Endothelial cell of umbilical vein (primary cell): ENCODE results near the gene GSTO1. TPM values are rescaled to one million over a fixed set of nuclear protein-coding genes. Genes with fewer than 3 reads are reported as not detected.
"Not testable (repeated sequence)": the region's sequence is repeated elsewhere in the genome, so short reads cannot be mapped to it uniquely, and the experiment has no call there.

Experiments
- BruUV-seq: library from RNA; stranded (reverse); fragments of 400-500 nt; replicated peaks from 2 replicates; lab custom pipeline; 2021; lab: Mats Ljungman, UMichigan
- CTCF ChIA-PET: fragments of 300-600, 350-600 bp; sonication (Branson Sonifier 250); formaldehyde crosslinking; loops from one replicate; lab custom pipeline; 2021; ENCODE audit warnings: antibody characterized with exemption, inconsistent platforms; lab: Charles Lee
- POLR2A ChIA-PET: fragments of 300-600, 350-600 bp; sonication (Branson Sonifier 250); formaldehyde crosslinking; loops from one replicate; lab custom pipeline; 2021; ENCODE audit warnings: antibody characterized with exemption, inconsistent platforms; lab: Charles Lee
- DNase-seq: peaks from one replicate; pipeline ENCODE4 v3.0.0-alpha.2; 2011; ENCODE audit warnings: low read depth, low spot score
- FAIRE-seq: peaks from 2 replicates; lab custom pipeline; 2011; peaks lifted over from hg19 to GRCh38; lab: Jason Lieb, UNC
- H2AFZ ChIP-seq: 2 replicates; pipeline ENCODE4 v1.6.0; 2012; ENCODE audit warnings: low read depth, low read length, control low read depth, inconsistent platforms
- H3K27ac ChIP-seq: 2 replicates; pipeline ENCODE4 v1.5.1; 2011; ENCODE audit warnings: low read depth, mild to moderate bottlenecking, control low read depth, low read length, moderate library complexity; ENCODE audit not compliant: insufficient read depth
- H3K27me3 ChIP-seq, 2 experiments: 2 replicates each; pipeline versions ENCODE4 v1.6.0 to v1.6.1; 2011; ENCODE audit warnings: low read length in 2 of 2, mixed read lengths in 1 of 2; ENCODE audit not compliant: control insufficient read depth in 2 of 2, insufficient read depth in 2 of 2
- H3K36me3 ChIP-seq, 2 experiments: 2 replicates in 1 of 2; 3 replicates in 1 of 2; pipeline ENCODE4 v1.5.1; 2011; ENCODE audit warnings: low read length in 2 of 2, mild to moderate bottlenecking in 1 of 2, moderate library complexity in 1 of 2; ENCODE audit not compliant: control insufficient read depth in 2 of 2, insufficient read depth in 2 of 2; ENCODE audit errors: extremely low read depth in 1 of 2
- H3K4me1 ChIP-seq: 3 replicates; pipeline ENCODE4 v1.5.1; 2011; ENCODE audit warnings: mild to moderate bottlenecking, low read length; ENCODE audit not compliant: control insufficient read depth, insufficient read depth; ENCODE audit errors: extremely low read depth
- H3K4me2 ChIP-seq: 2 replicates; pipeline ENCODE4 v1.6.1; 2011; ENCODE audit warnings: low read length, control low read depth, mixed read lengths; ENCODE audit not compliant: insufficient read depth
- H3K4me3 ChIP-seq, 3 experiments: fragments of 200-600 bp in 1 of 3; sonication (generic), shearing (Covaris generic) in 1 of 3; replicated peaks in 1 of 3; 2 replicates each; pipeline ENCODE4 v1.5.1; 2011 to 2016; ENCODE audit warnings: control low read depth in 3 of 3, low read length in 3 of 3, mild to moderate bottlenecking in 2 of 3, inconsistent platforms in 1 of 3, low read depth in 1 of 3, moderate library complexity in 1 of 3; ENCODE audit not compliant: insufficient read depth in 1 of 3
- H3K79me2 ChIP-seq: 2 replicates; pipeline ENCODE4 v1.6.0; 2012; ENCODE audit warnings: low read length, inconsistent platforms; ENCODE audit not compliant: control insufficient read depth, insufficient read depth
- H3K9ac ChIP-seq: replicated peaks from 2 replicates; pipeline ENCODE3; 2011; ENCODE audit warnings: low read length, control low read depth; ENCODE audit not compliant: insufficient read depth; ENCODE audit errors: extremely low read depth
- H3K9me1 ChIP-seq: replicated peaks from 3 replicates; pipeline ENCODE4 v1.6.0; 2011; ENCODE audit warnings: mild to moderate bottlenecking, low read length; ENCODE audit not compliant: control insufficient read depth, insufficient read depth; ENCODE audit errors: extremely low read depth
- H3K9me3 ChIP-seq: replicated peaks from 2 replicates; pipeline ENCODE4 v1.5.1; 2012; ENCODE audit warnings: low read length, inconsistent platforms; ENCODE audit not compliant: control insufficient read depth, insufficient read depth
- H4K20me1 ChIP-seq: replicated peaks from 2 replicates; pipeline ENCODE3; 2011; ENCODE audit warnings: mild to moderate bottlenecking, low read length; ENCODE audit not compliant: control insufficient read depth, insufficient read depth; ENCODE audit errors: extremely low read depth
- EZH2 ChIP-seq: IDR thresholded peaks from 2 replicates; pipeline ENCODE4 v1.6.1; 2012; ENCODE audit warnings: borderline replicate concordance, low read depth, mild to moderate bottlenecking, moderate library complexity, low read length, inconsistent platforms; ENCODE audit not compliant: severe bottlenecking
- FOS ChIP-seq: IDR thresholded peaks from 2 replicates; pipeline ENCODE4 v1.6.1; 2011; ENCODE audit warnings: mild to moderate bottlenecking, low read length, moderate library complexity, borderline replicate concordance; ENCODE audit not compliant: insufficient read depth
- GATA2 ChIP-seq: IDR thresholded peaks from 2 replicates; pipeline ENCODE4 v1.7.0; 2011; ENCODE audit warnings: low read depth, mild to moderate bottlenecking, moderate library complexity, mixed read lengths, low read length; ENCODE audit not compliant: insufficient read length, insufficient read depth
- JUN ChIP-seq: IDR thresholded peaks from 2 replicates; pipeline ENCODE4 v1.6.1; 2011; ENCODE audit warnings: borderline replicate concordance, low read depth; ENCODE audit not compliant: insufficient read length, insufficient read depth
- MYC ChIP-seq: IDR thresholded peaks from one replicate; pipeline ENCODE4 v1.6.1; 2011; ENCODE audit warnings: mild to moderate bottlenecking, low read depth, low read length
- POLR2A ChIP-seq: IDR thresholded peaks from 2 replicates; pipeline ENCODE4 v1.6.1; 2012; ENCODE audit warnings: low read depth, mild to moderate bottlenecking, control low read depth, low read length
- POLR2AphosphoS5 ChIP-seq: IDR thresholded peaks from 2 replicates; pipeline ENCODE4 v1.6.1; 2012; ENCODE audit warnings: low read depth, mild to moderate bottlenecking, control low read depth, low read length, moderate library complexity; ENCODE audit not compliant: insufficient read depth
- dilution Hi-C: fragments of 300-500 bp; cut with MboI; formaldehyde crosslinking; loops from one replicate; pipeline ENCODE4 v1.15.0; 2019; ENCODE audit warnings: low sequenced_read_pairs; ENCODE audit not compliant: extremely low pct_ligation_motif_present
- intact Hi-C: fragments of 100-400 bp; cut with micrococcal nuclease; formaldehyde crosslinking; loops from one replicate; pipeline ENCODE4 v1.10.0; 2022
- polyA plus RNA-seq, 4 experiments: library from polyadenylated mRNA; depleted of rRNA in 3 of 4; stranded (reverse) in 3 of 4; unstranded in 1 of 4; fragments of >200 nt; gene quantifications; 2 replicates each; pipeline versions ENCODE4 v1.2.1 to v1.2.3, GENCODE V29; 2011 to 2012; ENCODE audit warnings: missing spikeins in 1 of 4
- total RNA-seq: library from RNA; stranded (reverse); gene quantifications from 2 replicates; pipeline ENCODE4 v1.2.3, GENCODE V29; 2021
- TF ChIP-seq, protein P1 (sequence below): IDR thresholded peaks from 2 replicates; pipeline ENCODE4 v1.6.1; 2011; ENCODE audit not compliant: insufficient read depth, insufficient read length
- TF ChIP-seq, protein P2 (sequence below), 2 donors: IDR thresholded peaks; 1 replicate in 1 of 2; 2 replicates in 1 of 2; pipeline ENCODE4 v1.5.1; 2011; ENCODE audit warnings: low read length in 2 of 2, mild to moderate bottlenecking in 2 of 2, moderate library complexity in 2 of 2, control low read depth in 1 of 2, inconsistent platforms in 1 of 2, low read depth in 1 of 2; ENCODE audit not compliant: insufficient read depth in 1 of 2; ENCODE audit errors: extremely low read depth in 1 of 2

GSTO1 gene
- total and polyA plus RNA-seq, 2 donors (not counting 3 experiments of a cell fraction or from before 2014, with no cell fraction given) = 124 to 211 TPM

DNA sequence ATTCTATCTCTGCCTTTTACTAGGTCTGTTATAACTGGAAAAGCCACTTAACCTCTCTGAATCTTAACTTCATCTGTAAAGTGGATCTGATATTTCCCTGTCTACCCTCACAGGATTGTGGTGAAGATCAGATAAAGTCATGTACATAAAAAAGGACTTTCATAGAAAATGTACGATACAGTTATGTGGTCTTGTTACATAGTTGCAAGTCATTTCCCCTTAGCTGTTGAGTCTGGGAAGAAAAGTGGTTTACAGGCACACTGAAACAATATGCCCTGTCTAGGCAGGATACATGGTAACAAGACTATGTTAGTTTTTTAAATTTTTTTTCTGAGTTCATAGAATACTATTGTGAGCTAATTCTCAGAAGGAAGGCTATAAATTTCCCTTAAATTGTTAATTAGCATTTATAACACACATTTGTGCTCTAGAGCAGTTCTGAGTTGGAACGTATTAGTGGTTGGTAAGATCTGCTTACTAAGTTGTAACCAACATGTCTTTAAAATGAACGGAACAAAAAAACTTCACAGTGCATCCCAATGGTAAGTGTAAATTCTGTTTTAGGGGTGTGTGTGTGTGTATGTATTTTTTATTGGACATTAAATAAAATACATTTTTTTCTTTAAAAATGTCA lies 7.1 kb upstream of the GSTO1 start:
- dilution Hi-C loops (no loop called here), intact Hi-C loops (no loop called here)
- no peak overlapping the region for H2AFZ ChIP-seq
- no TSS peak for BruUV-seq
- no peak for DNase-seq
- no peak overlapping the region for H3K4me2 ChIP-seq
- H3K9me1 ChIP-seq = no peaks in the 10 kb centered on the region
- ChIA-PET POLR2A (no interaction called here), CTCF (no interaction called here)
- TF ChIP-seq POLR2AphosphoS5 (no peak), FOS (no peak), GATA2 (no peak), EZH2 (no peak), MYC (no peak), JUN (no peak), POLR2A (no peak)
- TF ChIP-seq, protein P1, sequence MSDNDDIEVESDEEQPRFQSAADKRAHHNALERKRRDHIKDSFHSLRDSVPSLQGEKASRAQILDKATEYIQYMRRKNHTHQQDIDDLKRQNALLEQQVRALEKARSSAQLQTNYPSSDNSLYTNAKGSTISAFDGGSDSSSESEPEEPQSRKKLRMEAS = no peak
- TF ChIP-seq, protein P2, sequence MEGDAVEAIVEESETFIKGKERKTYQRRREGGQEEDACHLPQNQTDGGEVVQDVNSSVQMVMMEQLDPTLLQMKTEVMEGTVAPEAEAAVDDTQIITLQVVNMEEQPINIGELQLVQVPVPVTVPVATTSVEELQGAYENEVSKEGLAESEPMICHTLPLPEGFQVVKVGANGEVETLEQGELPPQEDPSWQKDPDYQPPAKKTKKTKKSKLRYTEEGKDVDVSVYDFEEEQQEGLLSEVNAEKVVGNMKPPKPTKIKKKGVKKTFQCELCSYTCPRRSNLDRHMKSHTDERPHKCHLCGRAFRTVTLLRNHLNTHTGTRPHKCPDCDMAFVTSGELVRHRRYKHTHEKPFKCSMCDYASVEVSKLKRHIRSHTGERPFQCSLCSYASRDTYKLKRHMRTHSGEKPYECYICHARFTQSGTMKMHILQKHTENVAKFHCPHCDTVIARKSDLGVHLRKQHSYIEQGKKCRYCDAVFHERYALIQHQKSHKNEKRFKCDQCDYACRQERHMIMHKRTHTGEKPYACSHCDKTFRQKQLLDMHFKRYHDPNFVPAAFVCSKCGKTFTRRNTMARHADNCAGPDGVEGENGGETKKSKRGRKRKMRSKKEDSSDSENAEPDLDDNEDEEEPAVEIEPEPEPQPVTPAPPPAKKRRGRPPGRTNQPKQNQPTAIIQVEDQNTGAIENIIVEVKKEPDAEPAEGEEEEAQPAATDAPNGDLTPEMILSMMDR (IDR thresholded peaks at IDR 0.05; ENCODE audit: extremely low read depth in 1 of 2, insufficient read depth in 1 of 2, low read depth in 1 of 2, low read length in 2 of 2) = no peak
- H3K4me3 ChIP-seq = no peak overlapping the region
- no peaks in the 10 kb centered on the region for H3K36me3 ChIP-seq
- H3K27ac ChIP-seq = no peak overlapping the region
- peaks cover 2% of the 10 kb centered on the region in 2 experiments for H3K27me3 ChIP-seq
- H3K9ac ChIP-seq = no peak overlapping the region
- H3K79me2 ChIP-seq = no peaks in the 10 kb centered on the region
- no peaks in the 10 kb centered on the region for H3K9me3 ChIP-seq
- FAIRE-seq = no peak
- no peaks in the 10 kb centered on the region for H4K20me1 ChIP-seq
- no peaks in the 10 kb centered on the region for H3K4me1 ChIP-seq

DNA sequence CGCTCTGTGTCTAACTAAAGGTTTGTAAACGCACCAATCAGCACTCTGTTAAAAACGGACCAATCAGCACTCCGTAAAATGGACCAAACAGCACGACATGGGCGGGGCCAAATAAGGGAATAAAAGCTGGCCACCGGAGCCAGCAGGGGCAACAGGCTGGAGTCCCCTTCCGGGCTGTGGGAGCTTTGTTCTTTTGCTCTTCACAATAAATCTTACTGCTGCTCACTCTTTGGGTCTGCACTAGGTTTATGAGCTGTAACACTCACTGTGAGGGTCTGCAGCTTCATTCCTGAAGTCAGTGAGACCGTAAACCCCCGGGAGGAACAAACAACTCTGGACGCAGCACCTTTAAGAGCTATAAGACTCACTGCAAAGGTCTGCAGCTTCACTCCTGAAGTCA lies 5.8 kb upstream of the GSTO1 start:
- BruUV-seq, H3K27me3 ChIP-seq, H3K4me2 ChIP-seq, FAIRE-seq, H3K9me3 ChIP-seq, DNase-seq, H3K9me1 ChIP-seq, CTCF ChIA-PET, H3K27ac ChIP-seq, dilution Hi-C loops, H2AFZ ChIP-seq, H3K9ac ChIP-seq, H4K20me1 ChIP-seq, H3K79me2 ChIP-seq, H3K36me3 ChIP-seq, intact Hi-C loops, H3K4me1 ChIP-seq, H3K4me3 ChIP-seq: not testable (repeated sequence)
- POLR2A ChIA-PET = interaction anchor here (0.6 kb wide), 1 partner anchor 400 kb away, joined by 8 read pairs; no protein-coding TSS in a partner anchor
